ENCODE data around the gene PAM16. TPM values are rescaled to one million over a fixed set of nuclear protein-coding genes. Genes with fewer than 3 reads are reported as not detected.

Gene PAM16
- total and polyA plus RNA-seq, 9 of the 15 experiments (the other 6 are each of a cell fraction or from before 2014, with no cell fraction given), result 38.7 to 273 (median 79.3) TPM

- in situ Hi-C loops (cut with MboI) (no loop called here), intact Hi-C loops (cut with micrococcal nuclease) (no loop called here)
- BruUV-seq (replicated peaks), result no TSS peak
- Histone ChIP-seq H3K9ac (ENCODE audit: insufficient read depth in 1 of 2, low read depth in 2 of 2, low read length in 2 of 2) (peak overlapping the region in 1 of 2 experiments; percentile 74; a peak in 2 of 4 replicates), H3K9me1 (ENCODE audit: control insufficient read depth, insufficient read depth, low read length) (peaks cover 3% of the 10 kb centered on the region), H3K27ac (ENCODE audit: extremely low read depth, low read depth, low read length) (no peak overlapping the region), H3K9me3 (replicated peaks; ENCODE audit: control insufficient read depth, insufficient read depth, low read depth, low read length) (no peaks in the 10 kb centered on the region), H3K4me3 (no peak overlapping the region), H3K36me3 (ENCODE audit: control insufficient read depth, insufficient read depth, low read length) (peaks cover 63% of the 10 kb centered on the region; the same call in 1 of the 3 replicates), H2AFZ (ENCODE audit: low read depth, low read length) (no peak overlapping the region), H3K4me1 (replicated peaks in 1 of 2; ENCODE audit: control insufficient read depth in 2 of 2, insufficient read depth in 2 of 2, low read length in 2 of 2) (peaks cover 0 to 30% of the 10 kb centered on the region in 2 experiments; a peak in 2 of 5 replicates), H3K4me2 (ENCODE audit: insufficient read depth, low read length) (no peak overlapping the region), H4K20me1 (replicated peaks; ENCODE audit: control insufficient read depth, insufficient read depth, low read length) (no peaks in the 10 kb centered on the region), H3K27me3 (ENCODE audit: control insufficient read depth in 2 of 2, insufficient read depth in 2 of 2, low read length in 2 of 2) (no peaks in the 10 kb centered on the region), H3K79me2 (ENCODE audit: control insufficient read depth, insufficient read depth, low read length) (no peaks in the 10 kb centered on the region)
- ChIA-PET CTCF (ENCODE audit: low intra/inter-chr PET ratio) (no interaction called here), POLR2A (interaction anchor here (0.5 to 2.6 kb wide), 7 partner anchors 9 to 196 kb away, joined by 3 to 9 read pairs (median 4); no protein-coding TSS in a partner anchor)
- TF ChIP-seq, protein P1, sequence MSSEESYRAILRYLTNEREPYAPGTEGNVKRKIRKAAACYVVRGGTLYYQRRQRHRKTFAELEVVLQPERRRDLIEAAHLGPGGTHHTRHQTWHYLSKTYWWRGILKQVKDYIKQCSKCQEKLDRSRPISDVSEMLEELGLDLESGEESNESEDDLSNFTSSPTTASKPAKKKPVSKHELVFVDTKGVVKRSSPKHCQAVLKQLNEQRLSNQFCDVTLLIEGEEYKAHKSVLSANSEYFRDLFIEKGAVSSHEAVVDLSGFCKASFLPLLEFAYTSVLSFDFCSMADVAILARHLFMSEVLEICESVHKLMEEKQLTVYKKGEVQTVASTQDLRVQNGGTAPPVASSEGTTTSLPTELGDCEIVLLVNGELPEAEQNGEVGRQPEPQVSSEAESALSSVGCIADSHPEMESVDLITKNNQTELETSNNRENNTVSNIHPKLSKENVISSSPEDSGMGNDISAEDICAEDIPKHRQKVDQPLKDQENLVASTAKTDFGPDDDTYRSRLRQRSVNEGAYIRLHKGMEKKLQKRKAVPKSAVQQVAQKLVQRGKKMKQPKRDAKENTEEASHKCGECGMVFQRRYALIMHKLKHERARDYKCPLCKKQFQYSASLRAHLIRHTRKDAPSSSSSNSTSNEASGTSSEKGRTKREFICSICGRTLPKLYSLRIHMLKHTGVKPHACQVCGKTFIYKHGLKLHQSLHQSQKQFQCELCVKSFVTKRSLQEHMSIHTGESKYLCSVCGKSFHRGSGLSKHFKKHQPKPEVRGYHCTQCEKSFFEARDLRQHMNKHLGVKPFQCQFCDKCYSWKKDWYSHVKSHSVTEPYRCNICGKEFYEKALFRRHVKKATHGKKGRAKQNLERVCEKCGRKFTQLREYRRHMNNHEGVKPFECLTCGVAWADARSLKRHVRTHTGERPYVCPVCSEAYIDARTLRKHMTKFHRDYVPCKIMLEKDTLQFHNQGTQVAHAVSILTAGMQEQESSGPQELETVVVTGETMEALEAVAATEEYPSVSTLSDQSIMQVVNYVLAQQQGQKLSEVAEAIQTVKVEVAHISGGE (CRISPR knock-in tag; IDR thresholded peaks at IDR 0.05), result no peak
- TF ChIP-seq ZNF140 (CRISPR knock-in tag; IDR thresholded peaks at IDR 0.05) (no peak), POLR2G (IDR thresholded peaks at IDR 0.05; ENCODE audit: low read depth, low read length) (0 out of 2 replicates have a peak, but pooled peaks have one; percentile 12), CHD2 (IDR thresholded peaks at IDR 0.05; ENCODE audit: low read depth, low read length) (no peak), WHSC1 (IDR thresholded peaks at IDR 0.05; ENCODE audit: low read length) (no peak)
- 84% methylated on average over 25 of the region's 27 CpGs for WGBS (ENCODE audit: insufficient coverage, low coverage, missing lambda C conversion rate)
- no peak for DNase-seq (ENCODE audit: extremely low read depth in 1 of 4, low spot score in 3 of 4)
- ATAC-seq, result no peak
- FAIRE-seq, result no peak
These were observed 38.2 kb upstream of the PAM16 start for GRCh38 chr16:4389051-4389955.

Data from K562 (cell line).